Measurements from ENCODE around the gene AMPD2. TPM values are rescaled to one million over a fixed set of nuclear protein-coding genes. Genes with fewer than 3 reads are reported as not detected.
"Not testable (repeated sequence)": the region's sequence is repeated elsewhere in the genome, so short reads cannot be mapped to it uniquely, and the experiment has no call there.

AMPD2 gene
- total and polyA plus RNA-seq, 9 of the 15 experiments (the other 6 are each of a cell fraction or from before 2014, with no cell fraction given), result 2.0 to 77.7 (median 28.2) TPM

- Histone ChIP-seq H3K4me2 (ENCODE audit: insufficient read depth, low read length) (no peak overlapping the region), H3K27me3 (ENCODE audit: control insufficient read depth in 2 of 2, insufficient read depth in 2 of 2, low read length in 2 of 2) (no peaks in the 10 kb centered on the region; a peak in 1 of 5 replicates), H4K20me1 (replicated peaks; ENCODE audit: control insufficient read depth, insufficient read depth, low read length) (no peaks in the 10 kb centered on the region), H2AFZ (ENCODE audit: low read depth, low read length) (no peak overlapping the region), H3K9me1 (ENCODE audit: control insufficient read depth, insufficient read depth, low read length) (no peaks in the 10 kb centered on the region), H3K36me3 (ENCODE audit: control insufficient read depth, insufficient read depth, low read length) (no peaks in the 10 kb centered on the region), H3K79me2 (ENCODE audit: control insufficient read depth, insufficient read depth, low read length) (no peaks in the 10 kb centered on the region), H3K4me3 (no peak overlapping the region), H3K9ac (ENCODE audit: insufficient read depth in 1 of 2, low read depth in 2 of 2, low read length in 2 of 2) (no peak overlapping the region), H3K4me1 (replicated peaks in 1 of 2; ENCODE audit: control insufficient read depth in 2 of 2, insufficient read depth in 2 of 2, low read length in 2 of 2) (peaks cover 4 to 15% of the 10 kb centered on the region in 2 experiments; a peak in 4 of 5 replicates), H3K27ac (ENCODE audit: extremely low read depth, low read depth, low read length) (no peak overlapping the region), H3K9me3 (replicated peaks; ENCODE audit: control insufficient read depth, insufficient read depth, low read depth, low read length) (no peaks in the 10 kb centered on the region)
- ATAC-seq, result no peak
- peak in 2 of 4 experiments; percentile 3 to 4 for DNase-seq (ENCODE audit: extremely low read depth in 1 of 4, low spot score in 3 of 4)
- WGBS (ENCODE audit: insufficient coverage, low coverage, missing lambda C conversion rate), result 20% methylated on average over 5 of the region's 5 CpGs
- intact Hi-C loops (cut with micrococcal nuclease), result loop anchor here (5.0 kb wide), 1 partner anchor 36 kb away; no protein-coding TSS in a partner anchor
- in situ Hi-C loops (cut with MboI), result no loop called here
- TF ChIP-seq EP400 (IDR thresholded peaks at IDR 0.05) (no peak), ZKSCAN8 (CRISPR knock-in tag; IDR thresholded peaks at IDR 0.05) (peak; percentile 69; the same call in 1 of the 2 replicates)
- POLR2A ChIA-PET, result interaction anchor here (0.5 to 1.9 kb wide), 3 partner anchors 47 to 69 kb away, joined by 3 to 6 read pairs (median 4); no protein-coding TSS in a partner anchor
- CTCF ChIA-PET (ENCODE audit: low intra/inter-chr PET ratio), result no interaction called here
- FAIRE-seq, result no peak
- BruUV-seq (replicated peaks), result no TSS peak
Measured at GRCh38 chr1:109671067-109671466, 51.4 kb downstream of the AMPD2 start.

- POLR2A ChIA-PET; CTCF ChIA-PET (ENCODE audit: low intra/inter-chr PET ratio): not testable (repeated sequence)
Measured at GRCh38 chr1:109673861-109674260, 54.2 kb downstream of the AMPD2 start.

GRCh38 chr1:109676683-109677381, 57.2 kb downstream of the AMPD2 start:
- H3K4me2 ChIP-seq (ENCODE audit: insufficient read depth, low read length); H3K4me3 ChIP-seq; H3K9ac ChIP-seq (ENCODE audit: insufficient read depth in 1 of 2, low read depth in 2 of 2, low read length in 2 of 2); CTCF ChIA-PET (ENCODE audit: low intra/inter-chr PET ratio); H3K27ac ChIP-seq (ENCODE audit: extremely low read depth, low read depth, low read length); H2AFZ ChIP-seq (ENCODE audit: low read depth, low read length); FAIRE-seq; H3K4me1 ChIP-seq (replicated peaks in 1 of 2; ENCODE audit: control insufficient read depth in 2 of 2, insufficient read depth in 2 of 2, low read length in 2 of 2); H3K9me1 ChIP-seq (ENCODE audit: control insufficient read depth, insufficient read depth, low read length); H3K36me3 ChIP-seq (ENCODE audit: control insufficient read depth, insufficient read depth, low read length); BruUV-seq (replicated peaks); H4K20me1 ChIP-seq (replicated peaks; ENCODE audit: control insufficient read depth, insufficient read depth, low read length); H3K9me3 ChIP-seq (replicated peaks; ENCODE audit: control insufficient read depth, insufficient read depth, low read depth, low read length); H3K27me3 ChIP-seq (ENCODE audit: control insufficient read depth in 2 of 2, insufficient read depth in 2 of 2, low read length in 2 of 2); ATAC-seq; intact Hi-C loops (cut with micrococcal nuclease); H3K79me2 ChIP-seq (ENCODE audit: control insufficient read depth, insufficient read depth, low read length): not testable (repeated sequence)
- in situ Hi-C loops (cut with MboI), result loop anchor here (5.0 kb wide), 1 partner anchor 40 kb away; no protein-coding TSS in a partner anchor
- WGBS (ENCODE audit: insufficient coverage, low coverage, missing lambda C conversion rate), result 16% methylated on average over 3 of the region's 3 CpGs
- POLR2A ChIA-PET, result interaction anchor here (0.6 to 1.1 kb wide), 2 partner anchors 20 to 128 kb away, joined by 3 read pairs; partner anchors contain the start of gene GNAI3
- peak in 3 of 4 experiments; percentile 1 to 2 (median 1) for DNase-seq (ENCODE audit: extremely low read depth in 1 of 4, low spot score in 3 of 4)

More at GRCh38 chr1:109673861-109674260, 54.2 kb downstream of the AMPD2 start:
- H3K9ac ChIP-seq (ENCODE audit: insufficient read depth in 1 of 2, low read depth in 2 of 2, low read length in 2 of 2); H4K20me1 ChIP-seq (replicated peaks; ENCODE audit: control insufficient read depth, insufficient read depth, low read length); H3K36me3 ChIP-seq (ENCODE audit: control insufficient read depth, insufficient read depth, low read length); H3K9me1 ChIP-seq (ENCODE audit: control insufficient read depth, insufficient read depth, low read length); FAIRE-seq; H3K4me1 ChIP-seq (replicated peaks in 1 of 2; ENCODE audit: control insufficient read depth in 2 of 2, insufficient read depth in 2 of 2, low read length in 2 of 2); H3K79me2 ChIP-seq (ENCODE audit: control insufficient read depth, insufficient read depth, low read length); ATAC-seq; H3K27ac ChIP-seq (ENCODE audit: extremely low read depth, low read depth, low read length); H3K9me3 ChIP-seq (replicated peaks; ENCODE audit: control insufficient read depth, insufficient read depth, low read depth, low read length); H2AFZ ChIP-seq (ENCODE audit: low read depth, low read length); in situ Hi-C loops (cut with MboI); BruUV-seq (replicated peaks); H3K4me2 ChIP-seq (ENCODE audit: insufficient read depth, low read length); H3K4me3 ChIP-seq; H3K27me3 ChIP-seq (ENCODE audit: control insufficient read depth in 2 of 2, insufficient read depth in 2 of 2, low read length in 2 of 2): not testable (repeated sequence)
- 27% methylated on average over 2 of the region's 2 CpGs for WGBS (ENCODE audit: insufficient coverage, low coverage, missing lambda C conversion rate)
- intact Hi-C loops (cut with micrococcal nuclease), result loop anchor here (5.0 kb wide), 1 partner anchor 33 kb away; no protein-coding TSS in a partner anchor
- peak in 1 of 4 experiments; percentile 0 for DNase-seq (ENCODE audit: extremely low read depth in 1 of 4, low spot score in 3 of 4)
